HEK293 (cell line): ENCODE results near the gene TXNDC9.
A peak's percentile ranks its signal among the peaks of the same experiment; 100 is the strongest.

Source experiments
- HOXA7 ChIP-seq: sonication (generic); formaldehyde crosslinking; IDR thresholded peaks from 2 replicates; pipeline ENCODE4 v1.8.1; 2022; ENCODE audit warnings: missing genetic modification reagents, borderline replicate concordance
- INSM2 ChIP-seq: fragments of 450-650 bp; formaldehyde crosslinking; IDR thresholded peaks from 2 replicates; pipeline ENCODE4 v1.5.1; 2016; ENCODE audit warnings: missing biosample characterization, missing genetic modification characterization
- PBX3 ChIP-seq: sonication (generic); formaldehyde crosslinking; IDR thresholded peaks from 2 replicates; pipeline ENCODE4 v1.8.1; 2022; ENCODE audit warnings: mild to moderate bottlenecking, moderate library complexity, missing genetic modification reagents
- PRDM10 ChIP-seq: fragments of 450-650 bp; formaldehyde crosslinking; IDR thresholded peaks from 2 replicates; pipeline ENCODE4 v1.5.1; 2016; ENCODE audit warnings: missing biosample characterization, missing genetic modification characterization
- ZFP69B ChIP-seq: fragments of 450-650 bp; formaldehyde crosslinking; IDR thresholded peaks from 2 replicates; pipeline ENCODE4 v1.5.1; 2016; ENCODE audit warnings: missing biosample characterization, missing genetic modification characterization
- ZNF10 ChIP-seq: fragments of 450-650 bp; formaldehyde crosslinking; IDR thresholded peaks from 2 replicates; pipeline ENCODE4 v1.5.1; 2017; ENCODE audit warnings: missing biosample characterization, missing genetic modification characterization
- ZNF132 ChIP-seq: fragments of 450-650 bp; formaldehyde crosslinking; IDR thresholded peaks from 2 replicates; pipeline ENCODE4 v1.5.1; 2017; ENCODE audit warnings: missing biosample characterization, missing genetic modification characterization, borderline replicate concordance
- ZNF140 ChIP-seq: fragments of 450-650 bp; formaldehyde crosslinking; IDR thresholded peaks from 2 replicates; pipeline ENCODE4 v1.5.1; 2016; ENCODE audit warnings: missing biosample characterization, missing genetic modification characterization
- ZNF169 ChIP-seq: fragments of 450-650 bp; formaldehyde crosslinking; IDR thresholded peaks from 2 replicates; pipeline ENCODE4 v1.5.1; 2016; ENCODE audit warnings: missing biosample characterization, missing genetic modification characterization
- ZNF174 ChIP-seq: fragments of 450-650 bp; formaldehyde crosslinking; IDR thresholded peaks from 2 replicates; pipeline ENCODE4 v1.5.0; 2017; ENCODE audit warnings: missing biosample characterization, mild to moderate bottlenecking, missing genetic modification characterization
- ZNF184 ChIP-seq: fragments of 450-650 bp; IDR thresholded peaks from 2 replicates; pipeline ENCODE4 v1.5.1; 2018; ENCODE audit warnings: missing biosample characterization, mild to moderate bottlenecking, missing genetic modification characterization
- ZNF2 ChIP-seq: fragments of 450-650 bp; formaldehyde crosslinking; IDR thresholded peaks from 2 replicates; pipeline ENCODE4 v1.5.1; 2016; ENCODE audit warnings: missing biosample characterization, missing genetic modification characterization
- ZNF221 ChIP-seq: fragments of 450-650 bp; formaldehyde crosslinking; IDR thresholded peaks from 2 replicates; pipeline ENCODE4 v1.5.1; 2017; ENCODE audit warnings: missing biosample characterization, missing genetic modification characterization, borderline replicate concordance
- ZNF274 ChIP-seq, 2 experiments: fragments of 200-500 bp in 1 of 2; fragments of 450-650 bp in 1 of 2; sonication (Bioruptor generic) in 1 of 2; formaldehyde crosslinking in 1 of 2; IDR thresholded peaks; 2 replicates each; pipeline versions ENCODE4 v1.5.1 to v1.6.1; 2014 to 2016; ENCODE audit warnings: borderline replicate concordance in 1 of 2, inconsistent platforms in 1 of 2, low read length in 1 of 2, missing biosample characterization in 1 of 2, missing genetic modification characterization in 1 of 2
- ZNF311 ChIP-seq: fragments of 450-650 bp; formaldehyde crosslinking; IDR thresholded peaks from 2 replicates; pipeline ENCODE4 v1.5.1; 2017; ENCODE audit warnings: missing biosample characterization, missing genetic modification characterization, borderline replicate concordance
- ZNF366 ChIP-seq: fragments of 450-650 bp; formaldehyde crosslinking; conservative IDR thresholded peaks from 2 replicates; pipeline ENCODE4 v1.5.1; 2016; ENCODE audit warnings: missing biosample characterization, missing genetic modification characterization
- ZNF529 ChIP-seq: fragments of 450-650 bp; formaldehyde crosslinking; IDR thresholded peaks from 2 replicates; pipeline ENCODE4 v1.5.1; 2017; ENCODE audit warnings: missing genetic modification characterization, missing biosample characterization; ENCODE audit not compliant: insufficient replicate concordance
- ZNF701 ChIP-seq: fragments of 450-650 bp; formaldehyde crosslinking; IDR thresholded peaks from 2 replicates; pipeline ENCODE4 v1.5.1; 2016; ENCODE audit warnings: missing biosample characterization, missing genetic modification characterization
- ZNF76 ChIP-seq: fragments of 450-650 bp; formaldehyde crosslinking; IDR thresholded peaks from 2 replicates; pipeline ENCODE4; 2016; ENCODE audit warnings: low read depth, missing biosample characterization, missing genetic modification characterization, borderline replicate concordance
- ZSCAN5A ChIP-seq: fragments of 450-650 bp; formaldehyde crosslinking; IDR thresholded peaks from 2 replicates; pipeline ENCODE4 v1.5.1; 2016; ENCODE audit warnings: missing biosample characterization, missing genetic modification characterization
- TF ChIP-seq, protein P1 (sequence below): fragments of 450-650 bp; formaldehyde crosslinking; IDR thresholded peaks from 2 replicates; pipeline ENCODE4 v1.5.1; 2016; ENCODE audit warnings: missing biosample characterization, missing genetic modification characterization
- TF ChIP-seq, protein P2 (sequence below): fragments of 450-650 bp; formaldehyde crosslinking; IDR thresholded peaks from 2 replicates; pipeline ENCODE4 v1.5.1; 2016; ENCODE audit warnings: missing biosample characterization, missing genetic modification characterization
- TF ChIP-seq, protein P3 (sequence below): fragments of 450-650 bp; formaldehyde crosslinking; IDR thresholded peaks from 2 replicates; pipeline ENCODE4 v1.5.1; 2016; ENCODE audit warnings: missing biosample characterization, missing genetic modification characterization

TXNDC9 gene

GRCh38 chr2:99335911-99336803 is at the start of gene TXNDC9 (continued):
- TF ChIP-seq ZNF174 (tag by site-specific recombination) (no peak), ZNF274 (IDR thresholded peaks at IDR 0.05; ENCODE audit: low read length) (no peak), ZNF274 (tag by site-specific recombination; IDR thresholded peaks at IDR 0.05; ENCODE audit: borderline replicate concordance) (no peak), ZNF2 (tag by site-specific recombination) (no peak), ZNF184 (tag by site-specific recombination) (no peak), ZFP69B (no peak), ZNF169 (tag by site-specific recombination) (no peak), ZNF366 (tag by site-specific recombination) (no peak), ZNF10 (no peak), ZNF132 (tag by site-specific recombination) (no peak), ZNF529 (tag by site-specific recombination) (no peak), ZNF76 (tag by site-specific recombination) (peak; percentile 94), HOXA7 (no peak), PBX3 (CRISPR knock-in tag) (no peak), ZSCAN5A (tag by site-specific recombination) (no peak), PRDM10 (tag by site-specific recombination) (peak; percentile 67), ZNF221 (tag by site-specific recombination) (no peak), INSM2 (no peak), ZNF140 (tag by site-specific recombination) (no peak), ZNF311 (no peak), ZNF701 (tag by site-specific recombination) (no peak)
- TF ChIP-seq, protein P1, sequence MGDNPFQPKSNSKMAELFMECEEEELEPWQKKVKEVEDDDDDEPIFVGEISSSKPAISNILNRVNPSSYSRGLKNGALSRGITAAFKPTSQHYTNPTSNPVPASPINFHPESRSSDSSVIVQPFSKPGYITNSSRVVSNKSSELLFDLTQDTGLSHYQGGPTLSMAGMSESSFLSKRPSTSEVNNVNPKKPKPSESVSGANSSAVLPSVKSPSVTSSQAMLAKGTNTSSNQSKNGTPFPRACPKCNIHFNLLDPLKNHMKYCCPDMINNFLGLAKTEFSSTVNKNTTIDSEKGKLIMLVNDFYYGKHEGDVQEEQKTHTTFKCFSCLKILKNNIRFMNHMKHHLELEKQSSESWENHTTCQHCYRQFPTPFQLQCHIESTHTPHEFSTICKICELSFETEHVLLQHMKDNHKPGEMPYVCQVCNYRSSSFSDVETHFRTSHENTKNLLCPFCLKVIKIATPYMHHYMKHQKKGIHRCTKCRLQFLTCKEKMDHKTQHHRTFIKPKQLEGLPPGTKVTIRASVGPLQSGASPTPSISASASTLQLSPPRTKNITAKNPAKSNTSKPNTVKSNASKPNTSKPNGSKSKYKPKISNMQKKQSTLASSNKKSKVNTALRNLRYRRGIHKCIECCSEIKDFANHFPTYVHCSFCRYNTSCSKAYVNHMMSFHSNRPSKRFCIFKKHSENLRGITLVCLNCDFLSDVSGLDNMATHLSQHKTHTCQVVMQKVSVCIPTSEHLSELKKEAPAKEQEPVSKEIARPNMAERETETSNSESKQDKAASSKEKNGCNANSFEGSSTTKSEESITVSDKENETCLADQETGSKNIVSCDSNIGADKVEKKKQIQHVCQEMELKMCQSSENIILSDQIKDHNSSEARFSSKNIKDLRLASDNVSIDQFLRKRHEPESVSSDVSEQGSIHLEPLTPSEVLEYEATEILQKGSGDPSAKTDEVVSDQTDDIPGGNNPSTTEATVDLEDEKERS (tag by site-specific recombination), result no peak
- TF ChIP-seq, protein P2, sequence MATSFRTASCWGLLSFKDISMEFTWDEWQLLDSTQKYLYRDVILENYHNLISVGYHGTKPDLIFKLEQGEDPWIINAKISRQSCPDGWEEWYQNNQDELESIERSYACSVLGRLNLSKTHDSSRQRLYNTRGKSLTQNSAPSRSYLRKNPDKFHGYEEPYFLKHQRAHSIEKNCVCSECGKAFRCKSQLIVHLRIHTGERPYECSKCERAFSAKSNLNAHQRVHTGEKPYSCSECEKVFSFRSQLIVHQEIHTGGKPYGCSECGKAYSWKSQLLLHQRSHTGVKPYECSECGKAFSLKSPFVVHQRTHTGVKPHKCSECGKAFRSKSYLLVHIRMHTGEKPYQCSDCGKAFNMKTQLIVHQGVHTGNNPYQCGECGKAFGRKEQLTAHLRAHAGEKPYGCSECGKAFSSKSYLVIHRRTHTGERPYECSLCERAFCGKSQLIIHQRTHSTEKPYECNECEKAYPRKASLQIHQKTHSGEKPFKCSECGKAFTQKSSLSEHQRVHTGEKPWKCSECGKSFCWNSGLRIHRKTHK (tag by site-specific recombination), result no peak
- TF ChIP-seq, protein P3, sequence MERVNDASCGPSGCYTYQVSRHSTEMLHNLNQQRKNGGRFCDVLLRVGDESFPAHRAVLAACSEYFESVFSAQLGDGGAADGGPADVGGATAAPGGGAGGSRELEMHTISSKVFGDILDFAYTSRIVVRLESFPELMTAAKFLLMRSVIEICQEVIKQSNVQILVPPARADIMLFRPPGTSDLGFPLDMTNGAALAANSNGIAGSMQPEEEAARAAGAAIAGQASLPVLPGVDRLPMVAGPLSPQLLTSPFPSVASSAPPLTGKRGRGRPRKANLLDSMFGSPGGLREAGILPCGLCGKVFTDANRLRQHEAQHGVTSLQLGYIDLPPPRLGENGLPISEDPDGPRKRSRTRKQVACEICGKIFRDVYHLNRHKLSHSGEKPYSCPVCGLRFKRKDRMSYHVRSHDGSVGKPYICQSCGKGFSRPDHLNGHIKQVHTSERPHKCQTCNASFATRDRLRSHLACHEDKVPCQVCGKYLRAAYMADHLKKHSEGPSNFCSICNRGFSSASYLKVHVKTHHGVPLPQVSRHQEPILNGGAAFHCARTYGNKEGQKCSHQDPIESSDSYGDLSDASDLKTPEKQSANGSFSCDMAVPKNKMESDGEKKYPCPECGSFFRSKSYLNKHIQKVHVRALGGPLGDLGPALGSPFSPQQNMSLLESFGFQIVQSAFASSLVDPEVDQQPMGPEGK, result 0 out of 2 replicates have a peak, but pooled peaks have one; percentile 31
